Activated naive CD8-positive, alpha-beta T cell (primary cell): ENCODE results near the gene SLC37A2.
A peak's percentile ranks its signal among the peaks of the same experiment; 100 is the strongest.
"Not testable (repeated sequence)": the region's sequence is repeated elsewhere in the genome, so short reads cannot be mapped to it uniquely, and the experiment has no call there.

ENCODE experiments used
- H3K27ac Mint-ChIP-seq: one replicate; pipeline ENCODE4 v1.8.0; 2021; ENCODE audit warnings: mixed read lengths
- H3K27me3 Mint-ChIP-seq: one replicate; pipeline ENCODE4 v1.8.0; 2021; ENCODE audit warnings: mixed read lengths
- H3K36me3 Mint-ChIP-seq: one replicate; pipeline ENCODE4 v1.8.0; 2021; ENCODE audit warnings: mixed read lengths
- H3K4me1 Mint-ChIP-seq: one replicate; pipeline ENCODE4 v1.8.0; 2021; ENCODE audit warnings: low read depth, mixed read lengths
- H3K4me3 Mint-ChIP-seq: one replicate; pipeline ENCODE4 v1.8.0; 2021; ENCODE audit warnings: mild to moderate bottlenecking, mixed read lengths
- H3K9me3 Mint-ChIP-seq: one replicate; pipeline ENCODE4 v1.8.0; 2021; ENCODE audit warnings: low read depth, mixed read lengths

Gene SLC37A2

DNA sequence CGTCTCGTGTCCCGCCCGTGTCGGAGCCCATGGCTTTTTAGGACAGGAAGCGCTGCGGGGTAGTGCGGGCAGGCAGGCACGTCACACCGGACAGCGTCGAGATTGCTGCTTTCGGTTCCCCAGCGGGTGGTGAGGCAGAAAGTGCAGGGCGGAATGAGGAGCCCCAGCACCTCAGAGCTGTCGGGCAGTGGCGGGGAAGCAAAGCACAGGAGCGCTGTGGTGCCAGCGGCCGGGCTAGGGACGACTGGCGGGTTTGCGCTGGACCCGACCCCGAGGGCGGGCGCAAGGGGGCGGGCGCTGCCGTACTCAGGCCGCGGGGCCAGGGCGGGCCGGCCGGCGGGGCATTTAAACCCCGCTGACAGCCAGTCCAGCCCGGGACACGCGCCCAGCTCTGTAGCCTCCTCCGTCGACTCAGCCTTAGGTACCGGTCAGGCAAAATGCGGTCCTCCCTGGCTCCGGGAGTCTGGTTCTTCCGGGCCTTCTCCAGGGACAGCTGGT lies at the start of gene SLC37A2:
TSS of gene SLC37A2 (plus strand) at position 375 of the 498 bp plus-strand sequence. CDS start at position 438, 63 bp downstream.
- H3K4me1 Mint-ChIP-seq = peaks cover 9% of the 10 kb centered on the region
- no peak within 1 kb of the TSS for H3K27ac Mint-ChIP-seq
- H3K27me3 Mint-ChIP-seq = peaks cover 26% of the 10 kb centered on the region
- H3K36me3 Mint-ChIP-seq = no peaks in the 10 kb centered on the region
- H3K4me3 Mint-ChIP-seq = peak within 1 kb of the TSS; percentile 84
- no peaks in the 10 kb centered on the region for H3K9me3 Mint-ChIP-seq

GRCh38 chr11:125016413-125016812 lies 46.7 kb upstream of the SLC37A2 start:
- Mint-ChIP-seq H3K9me3 (peaks cover 6% of the 10 kb centered on the region), H3K4me1 (peaks cover 6% of the 10 kb centered on the region), H3K4me3 (no peak overlapping the region), H3K27me3 (no peaks in the 10 kb centered on the region), H3K36me3 (peaks cover 13% of the 10 kb centered on the region), H3K27ac (no peak overlapping the region)

GRCh38 chr11:125020342-125020741 lies 42.8 kb upstream of the SLC37A2 start:
- H3K9me3 Mint-ChIP-seq = no peaks in the 10 kb centered on the region
- H3K4me1 Mint-ChIP-seq = peaks cover 6% of the 10 kb centered on the region
- H3K27ac Mint-ChIP-seq = no peak overlapping the region
- no peak overlapping the region for H3K4me3 Mint-ChIP-seq
- no peaks in the 10 kb centered on the region for H3K27me3 Mint-ChIP-seq
- no peaks in the 10 kb centered on the region for H3K36me3 Mint-ChIP-seq

GRCh38 chr11:125022551-125022950 lies 40.6 kb upstream of the SLC37A2 start:
- H3K4me3 Mint-ChIP-seq = no peak overlapping the region
- no peaks in the 10 kb centered on the region for H3K27me3 Mint-ChIP-seq
- H3K9me3 Mint-ChIP-seq = no peaks in the 10 kb centered on the region
- H3K36me3 Mint-ChIP-seq = peaks cover 3% of the 10 kb centered on the region
- H3K4me1 Mint-ChIP-seq = no peaks in the 10 kb centered on the region
- no peak overlapping the region for H3K27ac Mint-ChIP-seq

DNA sequence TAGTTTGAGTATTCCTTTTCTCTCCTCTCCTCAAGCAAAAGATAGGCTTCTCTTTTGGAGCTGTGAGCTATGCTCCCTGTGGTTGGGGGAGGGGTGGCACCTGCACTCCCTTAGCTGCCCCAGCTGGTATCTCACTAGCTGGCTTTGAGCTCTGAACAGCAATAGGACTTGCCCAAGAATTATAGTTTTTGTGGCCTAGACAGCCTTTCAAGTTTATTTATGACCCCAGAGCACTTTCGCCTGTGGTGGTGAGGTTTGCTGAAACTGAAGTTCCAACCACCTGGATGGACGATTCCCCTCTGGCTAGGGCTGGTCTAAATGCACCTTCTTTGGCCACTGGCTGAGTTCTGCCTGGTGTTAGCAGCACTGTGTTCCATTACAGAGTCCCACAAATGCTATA lies 37.1 kb upstream of the SLC37A2 start:
- H3K4me1 Mint-ChIP-seq = no peaks in the 10 kb centered on the region
- no peak overlapping the region for H3K27ac Mint-ChIP-seq
- peaks cover 16% of the 10 kb centered on the region for H3K36me3 Mint-ChIP-seq
- H3K27me3 Mint-ChIP-seq = no peaks in the 10 kb centered on the region
- no peak overlapping the region for H3K4me3 Mint-ChIP-seq
- no peaks in the 10 kb centered on the region for H3K9me3 Mint-ChIP-seq

- H3K27me3 Mint-ChIP-seq, H3K4me3 Mint-ChIP-seq, H3K9me3 Mint-ChIP-seq, H3K27ac Mint-ChIP-seq, H3K4me1 Mint-ChIP-seq: not testable (repeated sequence)
- peaks cover 35% of the 10 kb centered on the region for H3K36me3 Mint-ChIP-seq
Observed at GRCh38 chr11:125029431-125029830, 33.7 kb upstream of the SLC37A2 start.

DNA sequence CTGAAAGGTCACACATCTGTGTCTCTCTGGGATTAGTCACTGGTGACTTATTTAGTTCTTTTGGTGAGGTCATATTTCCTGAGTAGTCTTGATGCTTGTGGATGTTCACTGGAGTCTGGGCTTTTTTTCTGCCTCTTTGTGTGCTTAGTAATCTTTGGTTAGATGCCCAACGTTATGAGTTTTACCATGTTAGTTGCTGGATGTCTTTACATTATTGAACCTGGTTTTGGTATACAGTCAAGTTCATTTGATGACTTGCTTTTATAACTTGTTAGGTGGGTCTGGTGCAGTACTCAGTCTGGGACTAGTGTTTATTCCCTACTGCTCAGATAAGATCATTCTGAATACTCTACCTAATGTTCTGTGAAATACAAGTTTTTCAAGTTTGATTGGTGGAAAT lies 26.2 kb upstream of the SLC37A2 start:
- Mint-ChIP-seq H3K27ac (no peak overlapping the region), H3K4me1 (peaks cover 2% of the 10 kb centered on the region), H3K9me3 (peaks cover 16% of the 10 kb centered on the region), H3K4me3 (no peak overlapping the region), H3K36me3 (peaks cover 21% of the 10 kb centered on the region), H3K27me3 (no peaks in the 10 kb centered on the region)

DNA sequence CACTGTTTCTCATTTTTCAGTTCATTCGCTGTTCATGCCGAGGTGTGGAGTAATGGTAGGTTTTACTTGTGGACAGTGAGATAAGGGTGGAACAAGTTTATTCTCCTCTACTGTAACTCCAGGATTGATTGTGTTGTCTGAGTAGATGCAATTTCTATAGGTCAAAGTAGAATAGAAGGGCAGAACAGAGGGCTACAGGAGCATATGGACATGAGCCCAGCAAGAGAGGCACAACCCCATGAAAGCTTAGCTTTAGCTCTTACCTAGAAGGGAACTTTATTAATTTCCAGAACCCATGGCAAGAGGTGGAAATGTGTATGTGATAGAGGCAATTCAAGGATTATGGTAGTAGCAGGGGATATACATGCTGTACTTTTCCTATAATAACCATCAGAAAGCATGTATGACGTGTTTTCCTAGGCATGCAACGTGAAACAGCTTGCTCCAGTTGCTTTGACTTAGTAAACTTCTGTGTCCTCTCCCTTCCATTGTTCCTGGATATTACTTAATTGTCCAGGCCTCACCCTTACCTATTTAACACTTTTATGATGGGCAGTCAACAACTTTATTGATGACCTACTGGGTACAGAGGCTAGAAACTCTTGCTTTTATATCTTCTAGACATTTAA lies 13.8 kb upstream of the SLC37A2 start:
- Mint-ChIP-seq H3K27me3 (no peaks in the 10 kb centered on the region), H3K27ac (no peak overlapping the region), H3K36me3 (peaks cover 8% of the 10 kb centered on the region), H3K4me3 (no peak overlapping the region), H3K4me1 (no peaks in the 10 kb centered on the region), H3K9me3 (peaks cover 4% of the 10 kb centered on the region)

GRCh38 chr11:125052047-125052446 lies 11.1 kb upstream of the SLC37A2 start:
- Mint-ChIP-seq H3K4me1 (no peaks in the 10 kb centered on the region), H3K27ac (no peak overlapping the region), H3K27me3 (peaks cover 1% of the 10 kb centered on the region), H3K4me3 (no peak overlapping the region), H3K9me3 (no peaks in the 10 kb centered on the region), H3K36me3 (peaks cover 1% of the 10 kb centered on the region)

GRCh38 chr11:125053167-125053566 lies 9.9 kb upstream of the SLC37A2 start:
- no peaks in the 10 kb centered on the region for H3K9me3 Mint-ChIP-seq
- no peak overlapping the region for H3K4me3 Mint-ChIP-seq
- peaks cover 4% of the 10 kb centered on the region for H3K27me3 Mint-ChIP-seq
- peaks cover 3% of the 10 kb centered on the region for H3K36me3 Mint-ChIP-seq
- no peaks in the 10 kb centered on the region for H3K4me1 Mint-ChIP-seq
- no peak overlapping the region for H3K27ac Mint-ChIP-seq

- Mint-ChIP-seq H3K4me1 (no peaks in the 10 kb centered on the region), H3K4me3 (no peak overlapping the region), H3K27me3 (peaks cover 4% of the 10 kb centered on the region), H3K27ac (no peak overlapping the region), H3K9me3 (no peaks in the 10 kb centered on the region), H3K36me3 (peaks cover 3% of the 10 kb centered on the region)
Observed at GRCh38 chr11:125055107-125055715, 7.9 kb upstream of the SLC37A2 start.

DNA sequence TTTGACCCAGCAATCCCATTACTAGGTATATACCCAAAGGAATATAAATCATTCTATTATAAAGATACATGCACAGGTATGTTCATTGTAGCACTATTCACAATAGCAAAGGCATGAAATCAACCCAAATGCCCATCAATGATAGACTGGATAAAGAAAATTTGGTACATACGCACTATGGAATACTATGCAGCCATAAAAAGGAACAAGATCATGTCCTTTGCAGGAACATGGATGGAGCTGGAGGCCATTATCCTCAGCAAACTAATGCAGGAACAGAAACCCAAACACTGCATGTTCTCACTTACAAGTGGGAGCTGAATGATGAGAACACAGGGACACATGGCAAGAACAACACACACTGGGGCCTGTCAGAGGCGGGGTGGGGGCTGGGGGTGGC lies 7.0 kb upstream of the SLC37A2 start:
- not testable (repeated sequence) for H3K27ac Mint-ChIP-seq, H3K9me3 Mint-ChIP-seq, H3K4me3 Mint-ChIP-seq, H3K36me3 Mint-ChIP-seq, H3K27me3 Mint-ChIP-seq, H3K4me1 Mint-ChIP-seq

- Mint-ChIP-seq H3K36me3 (peaks cover 3% of the 10 kb centered on the region), H3K4me3 (no peak overlapping the region), H3K27me3 (peaks cover 5% of the 10 kb centered on the region), H3K9me3 (no peaks in the 10 kb centered on the region), H3K27ac (no peak overlapping the region), H3K4me1 (no peaks in the 10 kb centered on the region)
Observed at GRCh38 chr11:125056931-125057692, 6.0 kb upstream of the SLC37A2 start.

DNA sequence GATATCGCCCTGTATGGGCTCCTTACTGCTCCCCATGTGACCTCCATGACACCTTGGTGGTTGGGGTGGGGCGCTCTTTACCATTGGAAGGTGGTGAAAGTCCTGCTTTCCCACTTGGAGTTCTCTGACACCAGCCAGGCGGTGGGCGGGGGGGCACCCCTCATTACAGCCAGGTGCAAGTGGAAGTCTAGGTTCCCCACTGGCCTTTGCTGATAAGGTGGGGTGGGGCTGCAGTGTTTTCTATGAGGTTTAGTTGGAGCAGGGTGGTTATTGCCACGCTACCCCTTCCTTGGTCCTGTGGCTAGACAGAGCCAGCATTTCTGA lies 5.5 kb upstream of the SLC37A2 start:
- Mint-ChIP-seq H3K27ac (no peak overlapping the region), H3K4me3 (no peak overlapping the region), H3K27me3 (peaks cover 9% of the 10 kb centered on the region), H3K4me1 (peaks cover 2% of the 10 kb centered on the region), H3K36me3 (peaks cover 3% of the 10 kb centered on the region), H3K9me3 (no peaks in the 10 kb centered on the region)

DNA sequence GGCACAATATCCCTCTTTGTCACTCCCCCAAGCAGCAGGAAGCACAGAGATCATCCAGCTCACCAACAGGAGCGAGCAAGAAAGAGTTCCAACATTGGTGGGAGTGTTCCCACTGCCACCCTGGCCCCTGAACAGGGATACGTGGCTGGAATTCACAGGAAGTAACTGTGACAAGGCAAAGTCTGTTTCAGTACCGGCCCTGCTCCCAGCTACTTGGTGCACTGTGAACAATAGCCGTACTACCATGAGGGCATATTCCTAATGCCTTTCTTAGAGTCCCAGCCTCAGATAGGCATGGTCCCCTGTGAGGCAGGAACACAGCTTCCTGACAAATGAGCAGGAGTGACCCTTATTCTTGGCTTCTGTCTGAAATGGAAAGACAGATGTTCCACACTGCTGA lies 1.8 kb upstream of the SLC37A2 start:
- Mint-ChIP-seq H3K4me3 (no peak overlapping the region), H3K9me3 (no peaks in the 10 kb centered on the region), H3K4me1 (peaks cover 9% of the 10 kb centered on the region), H3K27ac (no peak overlapping the region), H3K36me3 (peaks cover 3% of the 10 kb centered on the region), H3K27me3 (peaks cover 26% of the 10 kb centered on the region)
